Gastrocnemius medialis (tissue), 4 donors: ENCODE measurements around the gene SHB.

ENCODE experiments used
- POLR2A ChIP-seq, 2 donors: fragments of 450-650 bp; IDR thresholded peaks; one replicate each; pipeline ENCODE4 v1.6.1; 2017; ENCODE audit warnings: antibody characterized with exemption in 2 of 2, mild to moderate bottlenecking in 2 of 2, moderate library complexity in 2 of 2
- TF ChIP-seq, protein P1 (sequence below), 5 experiments: fragments of 450-650 bp in 3 of 5; fragments of 200-600 bp in 2 of 5; sonication (generic) in 2 of 5; IDR thresholded peaks in 4 of 5; conservative IDR thresholded peaks in 1 of 5; 1 replicate in 4 of 5; 2 replicates in 1 of 5; pipeline ENCODE4 v1.5.1; 2016 to 2019; ENCODE audit warnings: antibody characterized with exemption in 5 of 5, mild to moderate bottlenecking in 3 of 5, moderate library complexity in 3 of 5

DNA sequence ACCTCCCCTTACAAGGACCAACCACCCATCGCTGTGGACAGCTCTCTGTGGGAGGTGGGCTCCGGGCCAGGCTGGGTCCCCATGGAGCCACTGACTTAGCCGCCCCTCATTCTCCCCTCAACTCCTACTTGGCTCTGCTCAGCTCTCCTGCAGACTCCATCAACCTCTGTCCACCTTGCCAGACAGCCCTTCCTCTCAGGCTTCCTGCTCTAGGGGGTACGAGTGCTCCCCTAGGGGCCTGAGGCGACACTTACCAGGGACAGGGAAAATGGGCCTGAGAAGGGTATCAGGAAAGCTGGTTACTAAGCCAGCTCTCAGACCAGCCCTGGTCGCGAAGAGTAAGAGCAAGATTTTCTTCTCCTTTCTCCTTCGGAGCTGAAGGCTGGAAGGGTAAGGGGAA, 43.9 kb downstream of the SHB start:
- TF ChIP-seq, protein P1, sequence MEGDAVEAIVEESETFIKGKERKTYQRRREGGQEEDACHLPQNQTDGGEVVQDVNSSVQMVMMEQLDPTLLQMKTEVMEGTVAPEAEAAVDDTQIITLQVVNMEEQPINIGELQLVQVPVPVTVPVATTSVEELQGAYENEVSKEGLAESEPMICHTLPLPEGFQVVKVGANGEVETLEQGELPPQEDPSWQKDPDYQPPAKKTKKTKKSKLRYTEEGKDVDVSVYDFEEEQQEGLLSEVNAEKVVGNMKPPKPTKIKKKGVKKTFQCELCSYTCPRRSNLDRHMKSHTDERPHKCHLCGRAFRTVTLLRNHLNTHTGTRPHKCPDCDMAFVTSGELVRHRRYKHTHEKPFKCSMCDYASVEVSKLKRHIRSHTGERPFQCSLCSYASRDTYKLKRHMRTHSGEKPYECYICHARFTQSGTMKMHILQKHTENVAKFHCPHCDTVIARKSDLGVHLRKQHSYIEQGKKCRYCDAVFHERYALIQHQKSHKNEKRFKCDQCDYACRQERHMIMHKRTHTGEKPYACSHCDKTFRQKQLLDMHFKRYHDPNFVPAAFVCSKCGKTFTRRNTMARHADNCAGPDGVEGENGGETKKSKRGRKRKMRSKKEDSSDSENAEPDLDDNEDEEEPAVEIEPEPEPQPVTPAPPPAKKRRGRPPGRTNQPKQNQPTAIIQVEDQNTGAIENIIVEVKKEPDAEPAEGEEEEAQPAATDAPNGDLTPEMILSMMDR (IDR thresholded peaks at IDR 0.05 in 4 of 5, conservative IDR thresholded peaks at IDR 0.05 in 1 of 5) = no peak
- no peak for TF ChIP-seq POLR2A (IDR thresholded peaks at IDR 0.05)
